HepG2 (cell line): ENCODE data around the gene CNTROB. TPM values are rescaled to one million over a fixed set of nuclear protein-coding genes. Genes with fewer than 3 reads are reported as not detected.

Experiments
- ATAC-seq: fragments of 200-7000 bp; cut with Tn5 transposase; 3 replicates; pipeline ENCODE4 v1.9.1; 2020; ENCODE audit warnings: mild to moderate bottlenecking, moderate library complexity
- BruUV-seq: library from RNA; stranded (reverse); fragments of 400-500 nt; replicated peaks from 2 replicates; lab custom pipeline; 2021; lab: Mats Ljungman, UMichigan
- CTCF ChIA-PET: fragments of 300-600 bp; formaldehyde crosslinking; extraction: SDS; loops from one replicate; lab custom pipeline; 2021; ENCODE audit warnings: low total read pairs, inconsistent platforms, low intra/inter-chr PET ratio; lab: Yijun Ruan, JAX
- POLR2A ChIA-PET: fragments of 350-600 bp; sonication (Branson Sonifier 250); formaldehyde crosslinking; loops from one replicate; lab custom pipeline; 2020; ENCODE audit warnings: antibody characterized with exemption, inconsistent platforms; lab: Yijun Ruan, JAX
- DNase-seq: peaks from one replicate; pipeline ENCODE4 v3.0.0-alpha.2; 2015; ENCODE audit warnings: low spot score
- FAIRE-seq: peaks from 3 replicates; lab custom pipeline; 2011; peaks lifted over from hg19 to GRCh38; lab: Jason Lieb, UNC
- H2AFZ ChIP-seq: one replicate; pipeline ENCODE4 v1.6.1; 2011; ENCODE audit warnings: low read length, inconsistent platforms
- H3K27ac ChIP-seq: fragments of 300-600 bp; 3 replicates; pipeline ENCODE4 v1.8.0; 2011; ENCODE audit warnings: mixed run types, mild to moderate bottlenecking, mixed read lengths, low read length, inconsistent platforms; ENCODE audit not compliant: insufficient read depth; ENCODE audit errors: extremely low read length
- H3K27me3 ChIP-seq, 2 experiments: fragments of 200-600 bp in 1 of 2; 2 replicates in 1 of 2; 3 replicates in 1 of 2; pipeline versions ENCODE4 v1.6.0 to v1.8.0; 2011; ENCODE audit warnings: low read length in 2 of 2, mild to moderate bottlenecking in 2 of 2, moderate library complexity in 2 of 2, inconsistent platforms in 1 of 2; ENCODE audit not compliant: insufficient read depth in 2 of 2, control insufficient read depth in 1 of 2
- H3K36me3 ChIP-seq, 2 experiments: fragments of 200-600 bp in 1 of 2; replicated peaks in 1 of 2; 2 replicates in 1 of 2; 3 replicates in 1 of 2; pipeline versions ENCODE4 v1.5.1 to v1.8.0; 2011; ENCODE audit warnings: low read length in 2 of 2, inconsistent platforms in 1 of 2; ENCODE audit not compliant: insufficient read depth in 2 of 2, control insufficient read depth in 1 of 2
- H3K4me1 ChIP-seq: 2 replicates; pipeline ENCODE4 v1.5.1; 2012; ENCODE audit warnings: low read length, inconsistent platforms; ENCODE audit not compliant: insufficient read depth
- H3K4me2 ChIP-seq: 2 replicates; pipeline ENCODE4 v1.6.0; 2011; ENCODE audit warnings: low read depth, low read length, inconsistent platforms
- H3K4me3 ChIP-seq, 3 experiments: fragments of 200-600 bp in 1 of 3; sonication (generic), shearing (Covaris generic) in 1 of 3; replicated peaks in 1 of 3; 2 replicates each; pipeline ENCODE4 v1.5.1; 2011 to 2016; ENCODE audit warnings: low read length in 3 of 3, inconsistent platforms in 2 of 3, low read depth in 2 of 3, mild to moderate bottlenecking in 2 of 3, control low read depth in 1 of 3, mixed read lengths in 1 of 3; ENCODE audit not compliant: insufficient read depth in 1 of 3
- H3K79me2 ChIP-seq: one replicate; pipeline ENCODE4 v1.6.1; 2011; ENCODE audit warnings: low read length, inconsistent platforms; ENCODE audit not compliant: insufficient read depth
- H3K9ac ChIP-seq: 2 replicates; pipeline ENCODE4 v1.6.0; 2011; ENCODE audit warnings: mild to moderate bottlenecking, low read depth, low read length, inconsistent platforms; ENCODE audit not compliant: insufficient read depth
- H3K9me3 ChIP-seq: 2 replicates; pipeline ENCODE4 v1.5.1; 2012; ENCODE audit warnings: mild to moderate bottlenecking, low read length
- H4K20me1 ChIP-seq: 2 replicates; pipeline ENCODE4 v1.6.0; 2011; ENCODE audit warnings: inconsistent platforms, mild to moderate bottlenecking, low read length, moderate library complexity; ENCODE audit not compliant: insufficient read depth
- FOXA1 ChIP-seq, 2 experiments: fragments of 450-650 bp in 1 of 2; sonication (generic) in 1 of 2; formaldehyde crosslinking in 1 of 2; IDR thresholded peaks; 2 replicates each; pipeline versions ENCODE4 v1.4.0 to v1.6.1; 2016 to 2020; ENCODE audit warnings: missing genetic modification reagents in 1 of 2
- MYPOP ChIP-seq: sonication (generic); formaldehyde crosslinking; IDR thresholded peaks from 2 replicates; pipeline ENCODE4 v1.8.1; 2023; ENCODE audit warnings: mild to moderate bottlenecking, moderate library complexity, missing genetic modification reagents
- POLR2G ChIP-seq: fragments of 200-400 bp; formaldehyde crosslinking; IDR thresholded peaks from 2 replicates; pipeline ENCODE4 v1.6.1; 2018; ENCODE audit warnings: mild to moderate bottlenecking, low read depth, low read length, moderate library complexity
- RARA ChIP-seq: IDR thresholded peaks from 2 replicates; pipeline ENCODE4 v1.6.1; 2016; ENCODE audit warnings: missing genetic modification reagents, missing compliant biosample characterization
- ZNF503 ChIP-seq: sonication (generic); formaldehyde crosslinking; IDR thresholded peaks from 2 replicates; pipeline ENCODE4 v1.4.0; 2020; ENCODE audit warnings: missing genetic modification reagents
- ZNF558 ChIP-seq: sonication (generic); formaldehyde crosslinking; IDR thresholded peaks from 2 replicates; pipeline ENCODE4 v1.9.0; 2022; ENCODE audit warnings: mild to moderate bottlenecking, missing genetic modification reagents, borderline replicate concordance
- WGBS: methylation state at CpG from one replicate; pipeline ENCODE4 v1.1.6; 2017; ENCODE audit warnings: low lambda C conversion rate; 5-methylcytosine and 5-hydroxymethylcytosine counted together
- in situ Hi-C: cut with HindIII; loops from 2 replicates; pipeline ENCODE4 v1.10.0; 2017; ENCODE audit warnings: low pct_unique_long_range_greater_than_20kb; ENCODE audit not compliant: extremely low pct_ligation_motif_present
- intact Hi-C: fragments of 100-400 bp; cut with micrococcal nuclease; formaldehyde crosslinking; loops from one replicate; pipeline ENCODE4 v1.10.0; 2022; ENCODE audit not compliant: unreplicated experiment
- polyA plus RNA-seq, 8 experiments: library from polyadenylated mRNA; depleted of rRNA in 3 of 8; stranded (reverse) in 7 of 8; unstranded in 1 of 8; fragments of >200 nt; fragmentation: Illumina TruSeq in 4 of 8; extraction: Trizol in 4 of 8; gene quantifications; 2 replicates each; pipeline versions ENCODE4 v1.2.1 to v1.2.3, GENCODE V29; 2011 to 2016; ENCODE audit warnings: low read depth in 4 of 8, missing spikeins in 1 of 8, mixed read lengths in 1 of 8; ENCODE audit not compliant: insufficient read depth in 1 of 8
- total RNA-seq, 5 experiments: library from RNA; depleted of rRNA; stranded (reverse); fragments of >200 nt; fragmentation: Illumina TruSeq; extraction: Trizol; gene quantifications; 2 replicates each; pipeline ENCODE4 v1.2.3, GENCODE V29; 2016; ENCODE audit warnings: low read depth in 1 of 5

The CNTROB gene
- total and polyA plus RNA-seq, 2 of the 13 experiments (the other 11 are each of a cell fraction or from before 2014, with no cell fraction given) = 21.2 to 24.1 TPM

GRCh38 chr17:7977039-7977438 is 45.0 kb downstream of the CNTROB start:
- peak overlapping the region; percentile 15; the same call in 1 of the 2 replicates for H3K4me2 ChIP-seq
- WGBS = 25% methylated on average over 4 of the region's 4 CpGs
- H3K36me3 ChIP-seq = no peaks in the 10 kb centered on the region
- H4K20me1 ChIP-seq = no peaks in the 10 kb centered on the region
- FAIRE-seq (no peak), ATAC-seq (no peak; the same call in 2 of the 3 replicates), DNase-seq (no peak)
- no peaks in the 10 kb centered on the region for H3K79me2 ChIP-seq
- no TSS peak for BruUV-seq
- POLR2A ChIA-PET = no interaction called here
- no peak overlapping the region for H3K27ac ChIP-seq
- H3K4me1 ChIP-seq = peaks cover 13% of the 10 kb centered on the region
- in situ Hi-C loops = no loop called here
- CTCF ChIA-PET = no interaction called here
- H3K9ac ChIP-seq = no peak overlapping the region
- no peak overlapping the region for H3K4me3 ChIP-seq
- peaks cover 0 to 2% of the 10 kb centered on the region in 2 experiments; a peak in 1 of 5 replicates for H3K27me3 ChIP-seq
- H2AFZ ChIP-seq = no peak overlapping the region
- TF ChIP-seq RARA (CRISPR knock-in tag) (peak; percentile 27; the same call in 1 of the 2 replicates), ZNF503 (CRISPR knock-in tag) (no peak), MYPOP (CRISPR knock-in tag) (no peak), FOXA1 (IDR thresholded peaks at IDR 0.05) (no peak), FOXA1 (CRISPR knock-in tag; IDR thresholded peaks at IDR 0.05) (no peak), POLR2G (no peak), ZNF558 (CRISPR knock-in tag) (no peak)
- intact Hi-C loops = no loop called here
- peaks cover 18% of the 10 kb centered on the region for H3K9me3 ChIP-seq
